ENCODE measurements around the gene CFAP54.

DNA sequence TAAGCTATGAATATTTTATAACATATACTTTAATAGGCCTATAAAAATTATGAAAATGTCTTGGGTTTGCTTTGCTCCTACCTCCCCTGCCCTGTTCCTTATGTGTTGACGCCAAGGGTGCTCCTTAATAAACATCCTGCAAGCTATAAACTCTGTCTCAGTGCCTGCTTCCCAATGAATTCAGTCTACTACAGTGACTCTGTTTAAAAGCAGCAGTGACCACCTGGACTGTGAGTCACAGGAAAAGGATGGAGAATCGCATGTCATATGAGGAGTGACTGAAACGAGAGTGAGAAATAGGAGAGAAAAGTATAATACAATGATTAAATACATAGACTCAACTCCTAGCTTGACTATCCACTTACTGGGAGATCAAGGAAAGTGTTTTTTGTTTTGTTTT is 41.1 kb upstream of the CFAP54 start:
- TF ChIP-seq POLR2AphosphoS5 (IDR thresholded peaks at IDR 0.05; ENCODE audit: low read depth, low read length), result no peak
- TF ChIP-seq POLR2A (IDR thresholded peaks at IDR 0.05; ENCODE audit: low read depth, low read length), result no peak
- TF ChIP-seq TAF1 (IDR thresholded peaks at IDR 0.05; ENCODE audit: borderline replicate concordance, low read depth, low read length), result no peak
